Non-pigmented ciliary epithelial cell (primary cell): ENCODE results near the gene TNS1.

Source experiments
- DNase-seq: peaks from one replicate; pipeline ENCODE4 v3.0.0-alpha.2; 2010; ENCODE audit warnings: low read depth

Gene TNS1

DNA sequence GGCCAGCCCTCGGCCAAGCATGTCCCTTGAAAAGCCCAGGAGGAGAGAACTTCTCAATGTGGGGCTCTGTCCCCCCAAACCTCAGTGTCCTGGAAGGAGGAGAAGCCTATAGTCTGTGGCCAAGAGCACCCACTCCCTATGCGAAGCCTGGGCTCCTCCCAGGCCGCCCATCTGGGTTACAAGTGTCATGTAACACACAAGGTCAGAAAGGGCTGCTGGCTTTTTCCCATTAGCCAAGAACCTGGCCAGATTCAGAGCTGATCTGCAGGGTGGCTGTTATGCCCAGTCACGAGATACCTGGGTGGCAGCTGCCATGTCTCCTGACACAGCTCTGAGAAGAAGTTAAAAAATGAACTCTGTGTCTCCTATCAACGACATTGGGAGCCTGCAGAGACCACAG lies 170.7 kb downstream of the TNS1 start:
- no peak for DNase-seq

DNA sequence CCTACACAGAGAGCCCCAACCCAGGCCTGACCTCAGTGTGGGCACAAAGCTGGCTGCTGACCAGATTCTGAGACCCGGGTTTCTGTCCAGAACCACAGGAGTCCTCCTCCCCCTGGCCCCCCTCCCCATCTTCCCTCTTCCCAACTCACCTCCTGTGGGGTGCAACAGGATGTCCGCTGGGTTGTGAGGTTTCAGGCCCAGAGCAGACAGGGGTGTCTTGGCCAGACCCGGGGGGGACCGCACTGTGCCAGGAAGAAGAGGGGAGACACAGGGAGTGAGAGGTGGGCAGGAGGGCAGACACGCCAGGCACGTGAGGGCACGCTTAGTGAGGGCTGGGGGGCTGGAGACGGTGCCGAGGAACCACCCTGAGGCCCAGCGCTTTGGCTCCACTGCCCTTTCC lies 171.5 kb downstream of the TNS1 start:
- no peak for DNase-seq

- no peak for DNase-seq
These were observed 172.0 kb downstream of the TNS1 start for GRCh38 chr2:217830807-217831206.

- no peak for DNase-seq
These were observed 172.7 kb downstream of the TNS1 start for GRCh38 chr2:217830061-217830460.

DNA sequence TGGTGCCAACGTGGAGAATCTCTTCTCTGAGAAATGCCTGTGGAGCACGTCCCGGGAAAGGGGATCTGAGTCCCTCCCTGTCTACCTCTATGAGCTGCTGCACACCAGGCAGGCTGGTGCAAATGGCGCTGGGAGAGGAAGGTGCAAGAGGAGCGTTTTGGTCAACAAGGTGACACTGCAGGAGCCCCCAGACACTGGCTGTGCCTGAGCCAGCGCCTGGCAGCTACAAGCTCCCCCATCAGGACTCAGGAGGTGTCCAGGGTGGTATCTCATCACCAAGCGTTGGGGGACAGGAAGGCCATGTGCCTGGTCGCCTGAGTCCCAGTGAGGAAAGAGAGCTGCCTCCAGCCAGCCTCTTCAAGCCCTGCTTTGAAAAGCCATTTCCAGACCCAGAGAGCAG lies 173.4 kb downstream of the TNS1 start:
- no peak for DNase-seq

GRCh38 chr2:217828336-217828735 lies 174.5 kb downstream of the TNS1 start:
- DNase-seq = no peak

DNA sequence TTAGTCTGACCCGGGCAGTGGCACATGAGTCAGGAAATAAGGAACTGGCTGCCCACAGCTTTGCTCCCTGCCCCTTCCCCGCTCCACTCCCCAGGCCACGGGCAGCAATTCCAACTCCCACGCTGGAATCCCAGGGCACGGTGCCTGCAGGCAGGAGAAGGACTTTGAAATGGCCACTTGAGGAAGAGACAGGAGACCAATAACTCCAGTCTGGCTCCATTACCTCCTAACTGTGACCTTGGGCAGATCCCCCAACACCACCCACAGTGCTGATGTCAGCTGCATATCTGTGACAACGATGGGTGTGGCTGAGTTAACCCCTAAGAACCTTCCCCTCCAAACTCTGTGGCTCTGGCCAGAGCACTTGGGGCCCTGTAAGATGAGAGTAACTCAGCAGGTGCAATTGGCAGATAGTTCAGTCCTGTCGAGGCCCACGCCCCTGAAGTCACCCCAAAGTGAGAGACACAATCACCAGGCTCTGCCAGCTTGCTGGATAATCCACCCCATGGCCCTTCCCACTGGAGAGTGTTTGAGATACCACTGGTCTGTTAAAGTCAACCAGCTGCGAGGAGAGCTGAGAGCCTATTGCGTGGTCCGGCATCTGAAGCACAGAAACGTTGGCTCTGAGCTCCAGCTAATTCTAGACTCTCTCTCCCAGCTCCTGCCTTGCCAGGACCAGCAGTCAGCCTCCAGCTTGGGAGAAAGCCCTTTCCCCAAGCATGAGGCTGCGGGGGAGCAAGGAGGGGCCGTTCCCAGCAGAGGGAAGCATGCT lies 175.2 kb downstream of the TNS1 start:
- DNase-seq = no peak

DNA sequence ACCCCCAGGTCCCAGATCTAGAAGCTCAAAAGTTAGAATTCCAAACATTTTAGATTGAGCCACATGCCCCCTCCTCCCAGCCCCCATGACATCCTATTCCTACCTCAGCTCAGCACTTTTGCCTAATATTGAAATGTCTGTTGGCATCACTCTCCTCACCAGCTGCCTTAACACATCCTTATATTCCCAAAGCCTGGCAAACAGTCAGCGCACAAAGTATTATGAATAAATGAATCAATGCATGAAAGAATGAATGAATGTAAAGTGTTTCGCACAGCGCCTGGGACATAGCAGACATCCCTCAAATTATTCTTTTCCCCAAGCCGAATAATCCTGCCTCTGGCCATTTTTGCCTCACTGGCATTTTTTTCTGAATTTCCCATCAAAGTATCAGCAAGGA lies 175.8 kb downstream of the TNS1 start:
- DNase-seq = no peak

- no peak for DNase-seq
These were observed 176.3 kb downstream of the TNS1 start for GRCh38 chr2:217826520-217826919.

GRCh38 chr2:217825469-217826235 lies 177.1 kb downstream of the TNS1 start:
- no peak for DNase-seq

DNA sequence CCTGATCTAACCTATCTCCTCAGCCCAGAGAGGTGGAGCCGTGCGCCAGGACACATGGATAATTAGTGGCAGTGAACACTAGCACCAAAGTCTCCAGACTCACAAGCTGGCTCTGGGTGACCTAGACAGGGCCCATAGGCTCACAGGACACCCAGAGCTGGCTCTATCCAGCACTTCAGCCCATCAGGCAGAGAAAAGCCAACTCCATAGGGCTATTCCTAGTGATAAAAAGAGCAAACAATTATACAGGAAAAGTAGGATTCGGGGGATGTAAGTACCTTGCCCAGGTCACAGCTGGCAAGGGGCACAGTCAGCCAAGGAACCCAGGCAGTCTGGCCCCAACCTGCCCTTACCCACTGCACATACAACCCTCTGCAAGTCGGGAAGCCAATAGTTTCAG lies 178.6 kb downstream of the TNS1 start:
- DNase-seq = no peak

GRCh38 chr2:217823626-217824025 lies 179.2 kb downstream of the TNS1 start:
- DNase-seq = no peak

DNA sequence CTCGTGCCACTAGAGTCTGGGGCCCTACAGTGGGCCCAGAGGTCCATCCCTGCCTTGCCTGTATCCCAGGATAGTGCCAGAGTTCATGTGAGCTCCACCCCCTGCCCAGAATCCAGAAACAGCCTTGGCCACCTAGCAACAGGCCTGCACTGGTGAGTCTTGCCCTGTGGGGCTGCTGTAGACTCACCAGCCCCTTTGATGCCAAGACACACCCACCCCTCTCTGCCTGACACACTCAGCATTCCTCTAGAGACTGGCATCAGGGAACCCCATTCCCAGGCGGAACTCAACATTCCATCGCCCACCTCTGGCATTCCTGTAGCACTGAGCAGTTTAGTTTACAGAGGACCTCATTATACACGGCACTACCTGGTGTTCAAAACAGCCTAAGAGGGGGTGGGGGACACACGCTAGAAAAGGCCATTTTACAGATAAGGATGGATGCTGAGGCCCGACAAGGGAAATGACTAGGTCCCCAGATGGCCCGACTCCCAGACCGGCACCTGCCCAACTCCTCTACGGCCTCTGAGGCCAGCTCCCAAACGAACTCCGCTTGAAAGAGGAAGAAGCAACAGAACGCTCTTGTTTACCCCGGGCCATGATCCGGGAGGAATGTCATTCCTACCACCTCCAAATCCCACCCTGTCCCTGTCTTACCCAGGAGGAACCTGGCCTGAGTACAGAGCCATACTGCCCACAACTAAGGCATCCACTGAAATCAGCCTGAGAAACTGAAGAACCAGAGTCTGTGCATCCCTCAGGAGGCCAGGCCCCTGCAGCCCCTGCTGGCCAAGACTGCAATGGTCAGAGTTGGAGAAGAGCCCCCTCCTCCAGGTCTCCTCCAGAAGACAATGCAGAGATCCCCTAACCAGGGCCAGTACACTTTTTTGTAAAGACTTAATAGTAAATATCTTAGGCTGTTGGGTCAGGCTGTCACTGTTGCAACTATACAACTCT lies 180.2 kb downstream of the TNS1 start:
- no peak for DNase-seq

DNA sequence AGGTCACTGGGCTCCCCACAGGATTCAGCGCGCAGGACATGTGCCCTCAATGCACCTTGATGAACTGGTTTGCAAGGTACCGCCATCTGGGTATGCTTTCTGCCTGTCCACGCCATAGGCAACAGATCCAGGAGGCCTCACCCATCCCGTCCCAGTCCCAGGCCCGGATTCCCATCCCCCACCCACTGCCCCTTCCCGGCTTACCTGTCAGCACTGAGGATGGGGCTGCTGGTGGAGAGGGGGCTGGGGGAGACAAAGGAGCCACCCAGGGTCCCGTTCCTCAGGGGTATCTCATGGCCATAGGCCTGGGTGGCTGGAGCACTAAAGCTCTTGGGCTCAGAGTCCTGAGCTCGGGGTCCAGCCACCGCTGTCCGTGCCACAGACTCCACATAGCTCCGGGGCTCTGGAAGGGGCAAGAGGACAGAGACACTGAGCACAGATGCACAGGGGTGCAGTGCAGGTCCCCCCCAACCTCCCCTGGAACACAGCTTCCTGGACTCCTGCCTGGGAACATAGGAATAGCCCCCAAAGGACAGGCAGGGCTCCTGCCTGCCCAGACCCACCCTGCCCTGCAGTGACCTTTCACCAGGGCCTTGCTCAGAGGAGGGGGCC lies 181.2 kb downstream of the TNS1 start:
- no peak for DNase-seq

DNA sequence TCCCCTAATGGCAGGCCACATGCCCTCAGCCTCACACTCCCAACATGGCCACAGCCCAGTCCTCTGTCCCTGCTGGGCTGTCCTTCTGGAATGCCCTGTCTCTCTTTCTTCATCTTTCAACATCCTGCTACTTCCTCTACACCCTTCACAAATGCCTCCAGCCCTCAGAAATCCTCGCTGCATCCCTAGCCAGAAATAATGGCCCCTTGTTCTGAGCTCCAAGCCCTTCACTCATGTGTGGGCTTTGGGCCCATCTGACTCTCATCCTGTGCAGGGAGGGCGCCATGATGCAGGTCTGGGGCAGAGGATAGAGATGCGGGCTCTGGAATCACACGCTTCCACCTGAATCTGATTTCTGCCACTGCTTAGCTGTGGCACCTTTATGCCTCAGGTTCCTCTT lies 181.9 kb downstream of the TNS1 start:
- DNase-seq = no peak

DNA sequence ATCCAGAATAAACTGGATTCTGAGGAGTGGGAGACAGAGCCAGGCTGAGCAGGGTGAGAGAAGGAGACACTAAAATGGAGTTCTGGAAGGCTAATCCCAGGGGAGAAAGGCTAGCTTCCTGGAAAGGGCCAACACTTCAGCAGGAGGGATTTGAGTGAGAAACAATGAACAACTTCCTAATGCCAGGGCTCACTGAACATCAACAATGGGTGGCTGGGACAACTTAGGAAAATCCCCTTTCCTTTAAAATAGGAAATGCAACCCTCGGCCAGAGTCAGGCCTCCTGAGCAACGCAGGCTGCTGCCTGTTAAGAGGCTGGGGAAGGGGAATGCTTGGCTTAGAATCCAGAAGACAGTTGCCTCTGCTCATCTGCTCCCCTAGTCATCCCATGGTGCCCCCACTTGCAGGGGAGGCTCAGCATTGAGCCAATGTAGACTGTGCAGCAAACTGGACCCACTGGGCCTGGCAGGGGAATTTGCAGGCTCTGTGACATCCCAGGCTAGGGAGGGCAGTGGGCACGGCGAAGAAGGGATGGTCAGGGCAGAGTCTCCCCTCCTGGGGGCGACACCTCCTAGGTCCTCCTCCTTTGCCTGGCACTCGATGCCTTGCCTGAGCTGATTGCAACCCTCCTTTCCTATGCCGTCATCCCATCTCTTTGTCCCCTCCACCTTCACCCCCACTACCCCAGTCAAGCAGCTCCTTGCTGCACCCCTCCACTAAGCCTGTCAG lies 182.5 kb downstream of the TNS1 start:
- no peak for DNase-seq

- DNase-seq = no peak
These were observed 184.4 kb downstream of the TNS1 start for GRCh38 chr2:217818293-217818850.

DNA sequence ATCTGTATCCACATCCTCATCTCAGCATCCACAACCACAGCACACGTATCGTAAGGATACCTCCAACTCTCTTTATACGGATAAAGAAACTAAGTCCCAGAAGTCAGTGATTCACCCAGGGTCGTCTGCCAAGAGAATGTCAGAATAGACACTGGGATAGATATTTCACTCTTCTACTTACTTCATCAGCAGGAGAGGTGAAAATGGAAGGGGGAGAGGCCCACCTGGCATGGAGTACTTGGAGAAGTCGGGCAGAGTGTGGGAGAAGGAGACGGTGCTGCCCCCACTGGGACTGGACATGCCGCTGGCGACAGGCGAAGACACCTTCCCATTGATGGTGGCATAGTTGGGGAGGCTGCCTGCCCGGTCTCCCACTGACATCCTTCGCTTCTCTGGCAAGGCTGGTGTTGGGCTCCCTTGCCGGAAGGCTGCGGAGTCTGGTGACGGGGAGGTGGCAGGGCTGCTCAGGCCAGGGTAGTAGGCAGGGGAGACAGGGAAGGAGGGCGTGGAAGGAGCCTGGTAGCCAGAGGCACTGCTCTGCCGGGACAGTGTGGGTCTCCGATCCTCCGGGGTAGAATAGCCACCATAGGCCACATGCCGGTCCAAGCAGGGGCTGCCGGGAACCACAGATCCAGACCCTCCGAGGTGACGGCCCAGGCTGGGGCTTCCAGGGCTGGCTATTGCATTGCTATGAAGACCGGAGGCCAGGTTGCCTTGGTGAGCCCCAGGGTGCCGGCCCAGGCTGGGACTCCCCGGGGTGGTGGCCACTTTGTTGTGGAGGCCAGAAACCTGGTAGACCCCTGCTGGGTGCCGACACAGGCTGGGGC lies 185.1 kb downstream of the TNS1 start:
- no peak for DNase-seq

- DNase-seq = no peak
These were observed 186.4 kb downstream of the TNS1 start for GRCh38 chr2:217816396-217816869.

GRCh38 chr2:217813828-217814227 lies 189.0 kb downstream of the TNS1 start:
- DNase-seq = no peak
